DOHH2 (cell line): ENCODE data around the gene SLC38A11.

Source experiments
- H3F3A ChIP-seq: fragments of 200-600 bp; sonication (generic), shearing (Covaris generic); 2 replicates; pipeline ENCODE4 v1.6.0; 2016; ENCODE audit warnings: antibody characterized with exemption, mild to moderate bottlenecking; ENCODE audit not compliant: control insufficient read depth, insufficient read depth
- H3K27ac ChIP-seq: fragments of 200-600 bp; sonication (generic); 2 replicates; pipeline ENCODE4 v1.5.1; 2014; ENCODE audit warnings: low read depth, mild to moderate bottlenecking, low read length, moderate library complexity
- H3K27me3 ChIP-seq: fragments of 200-600 bp; sonication (generic); 2 replicates; pipeline ENCODE4 v1.6.1; 2014; ENCODE audit warnings: mild to moderate bottlenecking, low read length, mixed read lengths; ENCODE audit not compliant: control insufficient read depth
- H3K36me3 ChIP-seq: fragments of 200-600 bp; sonication (generic); 2 replicates; pipeline ENCODE4 v1.6.1; 2014; ENCODE audit warnings: mild to moderate bottlenecking, low read length, moderate library complexity, mixed read lengths; ENCODE audit not compliant: control insufficient read depth
- H3K4me1 ChIP-seq: fragments of 200-600 bp; sonication (generic); 2 replicates; pipeline ENCODE4 v1.6.1; 2014; ENCODE audit warnings: mild to moderate bottlenecking, low read length, mixed read lengths; ENCODE audit not compliant: control insufficient read depth
- H3K4me2 ChIP-seq: fragments of 200-600 bp; sonication (generic); 2 replicates; pipeline ENCODE4 v1.6.0; 2014; ENCODE audit warnings: mild to moderate bottlenecking, low read length, moderate library complexity
- H3K4me3 ChIP-seq: fragments of 200-600 bp; sonication (generic); 2 replicates; pipeline ENCODE4 v1.5.1; 2014; ENCODE audit warnings: mild to moderate bottlenecking, low read length, mixed read lengths
- H3K79me2 ChIP-seq: fragments of 200-600 bp; sonication (generic); 2 replicates; pipeline ENCODE4 v1.6.1; 2014; ENCODE audit warnings: mild to moderate bottlenecking, low read length, mixed read lengths; ENCODE audit not compliant: control insufficient read depth
- H3K9me2 ChIP-seq: fragments of 200-600 bp; sonication (generic); replicated peaks from 2 replicates; pipeline ENCODE4 v1.6.1; 2014; ENCODE audit warnings: mild to moderate bottlenecking, low read length, mixed read lengths; ENCODE audit not compliant: control insufficient read depth
- H3K9me3 ChIP-seq: fragments of 200-600 bp; sonication (generic); 2 replicates; pipeline ENCODE4 v1.6.1; 2014; ENCODE audit warnings: antibody characterized with exemption, low read length, mixed read lengths; ENCODE audit not compliant: control insufficient read depth, insufficient read depth
- H4K20me1 ChIP-seq: fragments of 200-600 bp; sonication (generic); 2 replicates; pipeline ENCODE4 v1.6.0; 2014; ENCODE audit warnings: low read depth, mild to moderate bottlenecking, antibody characterized with exemption, low read length, moderate library complexity; ENCODE audit not compliant: control insufficient read depth, insufficient read depth
- EZH2phosphoT487 ChIP-seq: fragments of 200-600 bp; sonication (generic); IDR thresholded peaks from 2 replicates; pipeline ENCODE4 v1.6.1; 2017; ENCODE audit warnings: borderline replicate concordance, mild to moderate bottlenecking, antibody characterized with exemption, low read length, moderate library complexity, mixed read lengths
- TF ChIP-seq, protein P1 (sequence below): fragments of 200-600 bp; sonication (generic); IDR thresholded peaks from one replicate; pipeline ENCODE4 v1.5.1; 2014; ENCODE audit warnings: antibody characterized with exemption, mild to moderate bottlenecking, low read depth, low read length; ENCODE audit not compliant: poor library complexity, severe bottlenecking

SLC38A11 gene

DNA sequence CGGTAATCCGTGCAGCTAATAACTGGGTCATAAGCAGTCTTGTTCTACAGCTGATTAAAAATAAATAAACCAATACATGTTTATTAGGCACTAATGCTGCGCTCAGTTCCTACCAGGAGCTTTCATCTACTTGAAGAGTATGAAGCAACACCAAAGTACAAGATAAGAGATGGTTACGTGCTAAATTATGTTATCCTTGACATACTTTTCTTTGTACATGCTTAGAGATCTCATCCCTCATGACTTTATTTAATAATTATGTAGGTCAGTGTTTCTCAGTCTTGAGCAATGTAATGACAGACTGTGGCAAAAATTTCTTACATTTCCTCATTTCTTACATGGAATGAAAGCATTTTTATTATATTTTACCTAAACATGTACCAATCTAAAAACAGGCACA is 59.1 kb downstream of the SLC38A11 start:
- H3K27me3 ChIP-seq = no peaks in the 10 kb centered on the region
- H3K4me1 ChIP-seq = no peaks in the 10 kb centered on the region
- no peaks in the 10 kb centered on the region for H3K9me2 ChIP-seq
- no peaks in the 10 kb centered on the region for H3K36me3 ChIP-seq
- no peaks in the 10 kb centered on the region for H4K20me1 ChIP-seq
- no peaks in the 10 kb centered on the region for H3K79me2 ChIP-seq
- no peak overlapping the region for H3K27ac ChIP-seq
- H3K4me2 ChIP-seq = no peak overlapping the region
- no peak overlapping the region for H3K4me3 ChIP-seq
- no peaks in the 10 kb centered on the region for H3F3A ChIP-seq
- H3K9me3 ChIP-seq = no peaks in the 10 kb centered on the region
- TF ChIP-seq, protein P1, sequence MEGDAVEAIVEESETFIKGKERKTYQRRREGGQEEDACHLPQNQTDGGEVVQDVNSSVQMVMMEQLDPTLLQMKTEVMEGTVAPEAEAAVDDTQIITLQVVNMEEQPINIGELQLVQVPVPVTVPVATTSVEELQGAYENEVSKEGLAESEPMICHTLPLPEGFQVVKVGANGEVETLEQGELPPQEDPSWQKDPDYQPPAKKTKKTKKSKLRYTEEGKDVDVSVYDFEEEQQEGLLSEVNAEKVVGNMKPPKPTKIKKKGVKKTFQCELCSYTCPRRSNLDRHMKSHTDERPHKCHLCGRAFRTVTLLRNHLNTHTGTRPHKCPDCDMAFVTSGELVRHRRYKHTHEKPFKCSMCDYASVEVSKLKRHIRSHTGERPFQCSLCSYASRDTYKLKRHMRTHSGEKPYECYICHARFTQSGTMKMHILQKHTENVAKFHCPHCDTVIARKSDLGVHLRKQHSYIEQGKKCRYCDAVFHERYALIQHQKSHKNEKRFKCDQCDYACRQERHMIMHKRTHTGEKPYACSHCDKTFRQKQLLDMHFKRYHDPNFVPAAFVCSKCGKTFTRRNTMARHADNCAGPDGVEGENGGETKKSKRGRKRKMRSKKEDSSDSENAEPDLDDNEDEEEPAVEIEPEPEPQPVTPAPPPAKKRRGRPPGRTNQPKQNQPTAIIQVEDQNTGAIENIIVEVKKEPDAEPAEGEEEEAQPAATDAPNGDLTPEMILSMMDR = no peak
- no peak for TF ChIP-seq EZH2phosphoT487

DNA sequence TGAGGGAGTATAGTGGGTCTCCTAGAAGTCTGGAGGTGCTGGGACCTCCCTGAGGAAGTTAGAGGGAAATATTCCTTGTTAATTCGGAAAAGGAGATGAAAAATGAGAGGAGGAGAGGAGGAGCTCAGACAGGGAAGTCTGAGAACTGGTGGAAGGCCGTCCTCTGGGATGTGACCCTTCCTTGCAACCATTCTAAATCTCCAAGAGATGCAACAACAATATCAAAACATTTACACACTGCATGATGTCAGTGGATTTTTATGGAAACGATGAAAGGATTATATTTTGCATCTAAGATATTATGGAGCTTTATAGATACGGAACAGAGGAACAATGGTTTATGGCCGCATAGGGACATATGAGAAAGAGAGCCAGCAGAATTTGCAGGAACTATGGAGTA is 63.9 kb downstream of the SLC38A11 start:
- H3K27ac ChIP-seq = no peak overlapping the region
- H3K9me2 ChIP-seq = no peaks in the 10 kb centered on the region
- no peaks in the 10 kb centered on the region for H3K4me1 ChIP-seq
- no peaks in the 10 kb centered on the region for H4K20me1 ChIP-seq
- no peaks in the 10 kb centered on the region for H3K27me3 ChIP-seq
- H3K9me3 ChIP-seq = no peaks in the 10 kb centered on the region
- H3K4me2 ChIP-seq = no peak overlapping the region
- H3K79me2 ChIP-seq = no peaks in the 10 kb centered on the region
- no peak overlapping the region for H3K4me3 ChIP-seq
- TF ChIP-seq, protein P1 = no peak
- TF ChIP-seq EZH2phosphoT487 = no peak
- H3F3A ChIP-seq = no peaks in the 10 kb centered on the region
- H3K36me3 ChIP-seq = no peaks in the 10 kb centered on the region

DNA sequence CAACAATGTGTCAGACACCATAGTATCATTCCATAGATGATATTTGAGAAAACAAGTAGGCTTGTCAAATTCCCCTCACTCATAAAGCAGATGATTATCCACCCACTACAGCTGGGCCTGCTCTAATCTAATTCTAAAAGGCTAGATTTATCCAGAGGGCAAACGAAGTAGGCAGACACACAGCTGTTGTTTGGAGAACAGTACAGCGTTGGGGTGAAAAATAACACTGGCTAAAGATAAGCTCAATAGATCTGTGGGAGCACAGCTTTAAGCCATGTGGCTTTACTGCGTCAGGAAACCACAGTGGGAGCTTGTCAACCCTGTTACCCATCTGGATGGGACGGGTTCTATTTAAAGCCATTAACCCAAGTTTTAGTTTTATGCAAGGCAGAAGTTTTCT is 64.8 kb downstream of the SLC38A11 start:
- H3K4me2 ChIP-seq = no peak overlapping the region

More for the DNA sequence above, 64.8 kb downstream of the SLC38A11 start:
- Histone ChIP-seq H3K9me2 (no peaks in the 10 kb centered on the region), H3F3A (no peaks in the 10 kb centered on the region), H3K27me3 (no peaks in the 10 kb centered on the region), H3K36me3 (no peaks in the 10 kb centered on the region), H3K27ac (no peak overlapping the region), H3K4me3 (no peak overlapping the region), H3K79me2 (no peaks in the 10 kb centered on the region), H3K4me1 (no peaks in the 10 kb centered on the region), H4K20me1 (no peaks in the 10 kb centered on the region), H3K9me3 (no peaks in the 10 kb centered on the region)
- no peak for TF ChIP-seq EZH2phosphoT487
- TF ChIP-seq, protein P1 = no peak
